Raji (cell line): ENCODE data around the gene MSI2.

Experiments used
- POLR2A ChIP-seq: IDR thresholded peaks from 2 replicates; pipeline ENCODE4 v1.6.1; 2011; ENCODE audit warnings: low read depth, low read length, control low read depth; ENCODE audit not compliant: insufficient read depth

MSI2 gene

DNA sequence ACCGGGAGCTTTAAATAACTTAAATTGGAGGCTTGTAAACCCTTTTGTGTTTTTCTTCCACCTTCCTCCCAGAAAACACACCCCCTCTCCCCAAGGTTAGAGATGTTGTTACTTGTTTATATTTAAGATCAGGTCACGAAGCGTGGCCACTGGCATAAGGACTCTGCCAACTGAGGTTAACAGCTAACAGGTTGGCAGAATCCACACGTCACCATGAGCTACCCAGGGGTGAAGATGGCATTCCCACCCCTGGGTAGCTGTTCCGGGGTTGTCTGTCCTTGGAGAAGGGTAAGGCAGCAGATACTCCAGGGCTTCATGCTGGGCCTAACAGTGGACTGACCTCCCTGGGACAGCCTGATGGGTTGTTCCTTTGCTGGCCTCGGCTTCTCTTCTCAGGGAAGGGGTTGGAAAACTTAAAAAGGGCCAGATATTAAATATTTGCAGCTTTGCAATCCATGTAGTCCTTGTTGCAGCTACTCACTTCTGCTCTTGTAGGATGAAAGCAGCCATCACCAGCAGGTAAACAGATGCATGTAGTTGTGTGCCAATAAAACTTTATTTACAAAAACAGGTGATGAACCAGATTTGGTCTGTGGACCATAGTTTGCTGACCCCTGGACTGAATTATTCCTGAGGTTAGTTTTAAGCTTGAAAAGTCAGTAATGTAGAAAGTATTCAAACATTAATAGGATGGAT lies 148.6 kb downstream of the MSI2 start:
- TF ChIP-seq POLR2A: no peak

DNA sequence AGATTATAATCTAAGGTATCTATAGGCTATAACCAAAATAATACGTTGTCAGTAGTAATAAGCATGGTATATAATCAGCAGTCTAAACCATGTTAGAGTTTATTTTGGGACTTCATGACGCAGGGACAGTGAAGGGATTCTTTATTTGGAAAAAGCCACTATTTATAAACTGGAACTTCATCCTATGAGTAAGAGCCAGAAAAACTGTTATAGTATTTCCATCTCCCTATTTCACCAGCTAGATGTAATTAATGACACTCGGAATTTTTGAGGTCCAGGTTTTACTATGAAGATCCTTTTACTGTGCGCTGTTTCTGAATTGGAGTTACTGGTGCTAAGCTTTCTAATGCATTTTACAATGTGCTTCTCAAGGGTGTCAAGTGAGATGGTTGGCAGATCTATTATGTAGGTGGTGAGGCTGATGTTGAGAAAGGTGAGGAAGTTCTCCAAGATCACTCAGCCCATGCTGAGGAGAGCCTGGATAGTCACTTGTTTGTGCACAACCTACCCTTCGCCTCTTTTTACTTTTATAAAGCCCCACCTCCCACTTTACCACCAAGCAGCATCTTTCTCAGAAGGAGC lies 149.3 kb downstream of the MSI2 start:
- no peak for TF ChIP-seq POLR2A

DNA sequence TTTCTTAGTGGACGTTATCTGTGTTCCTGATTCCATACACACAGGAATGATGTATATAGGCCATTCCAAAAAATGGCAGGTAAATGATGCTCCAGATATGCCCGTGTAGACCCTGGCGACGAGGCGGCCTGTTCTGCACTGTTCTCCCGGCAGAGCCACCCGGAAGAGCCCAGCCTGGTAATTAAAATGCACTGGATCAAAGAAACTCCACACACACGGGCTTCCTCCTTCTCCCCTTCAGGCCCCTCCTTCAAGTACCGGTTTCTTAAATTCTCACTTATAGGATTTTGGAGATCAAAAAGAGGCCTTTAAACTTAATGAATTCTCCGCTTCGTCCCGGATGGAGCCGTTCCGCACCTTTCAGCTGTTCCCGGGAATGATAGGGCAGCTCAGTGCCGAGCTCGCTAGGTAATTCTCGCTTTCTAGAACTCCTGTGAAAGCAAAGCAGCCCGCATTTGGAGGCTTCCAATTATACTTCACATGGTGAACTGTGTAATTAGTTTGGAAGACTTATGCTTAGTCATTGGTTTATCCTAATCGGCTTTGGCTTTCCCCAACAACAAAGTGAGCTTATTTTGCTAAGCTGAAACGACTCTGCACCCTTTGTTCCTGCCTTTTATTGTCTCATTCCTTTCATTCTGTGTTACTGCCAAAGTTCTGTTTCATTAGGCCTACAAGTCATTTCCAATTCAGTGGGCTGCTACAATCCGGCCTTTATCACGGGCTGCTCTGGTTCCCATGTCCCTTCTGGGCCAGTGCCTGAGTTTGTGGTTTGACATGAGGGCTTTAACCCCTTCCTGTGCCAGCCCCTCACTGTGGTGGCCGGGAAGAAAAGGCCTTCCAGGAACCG lies 150.0 kb downstream of the MSI2 start:
- no peak for TF ChIP-seq POLR2A

DNA sequence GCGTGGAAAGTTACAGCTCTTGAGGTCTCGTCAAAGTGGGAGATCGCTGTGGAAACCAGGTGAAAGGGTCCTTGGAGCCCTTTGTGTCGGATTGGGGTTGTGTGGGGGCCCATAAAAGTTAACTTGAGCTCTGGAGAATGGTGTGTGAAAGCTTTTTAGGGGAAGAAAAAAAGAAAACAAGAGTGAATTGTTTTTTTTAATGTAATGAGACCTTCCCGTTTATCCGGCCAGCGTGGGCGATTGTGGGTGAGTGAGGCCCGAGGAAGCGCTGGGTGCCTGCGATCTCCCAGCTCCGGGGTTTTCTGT lies 150.6 kb downstream of the MSI2 start:
- no peak for TF ChIP-seq POLR2A

DNA sequence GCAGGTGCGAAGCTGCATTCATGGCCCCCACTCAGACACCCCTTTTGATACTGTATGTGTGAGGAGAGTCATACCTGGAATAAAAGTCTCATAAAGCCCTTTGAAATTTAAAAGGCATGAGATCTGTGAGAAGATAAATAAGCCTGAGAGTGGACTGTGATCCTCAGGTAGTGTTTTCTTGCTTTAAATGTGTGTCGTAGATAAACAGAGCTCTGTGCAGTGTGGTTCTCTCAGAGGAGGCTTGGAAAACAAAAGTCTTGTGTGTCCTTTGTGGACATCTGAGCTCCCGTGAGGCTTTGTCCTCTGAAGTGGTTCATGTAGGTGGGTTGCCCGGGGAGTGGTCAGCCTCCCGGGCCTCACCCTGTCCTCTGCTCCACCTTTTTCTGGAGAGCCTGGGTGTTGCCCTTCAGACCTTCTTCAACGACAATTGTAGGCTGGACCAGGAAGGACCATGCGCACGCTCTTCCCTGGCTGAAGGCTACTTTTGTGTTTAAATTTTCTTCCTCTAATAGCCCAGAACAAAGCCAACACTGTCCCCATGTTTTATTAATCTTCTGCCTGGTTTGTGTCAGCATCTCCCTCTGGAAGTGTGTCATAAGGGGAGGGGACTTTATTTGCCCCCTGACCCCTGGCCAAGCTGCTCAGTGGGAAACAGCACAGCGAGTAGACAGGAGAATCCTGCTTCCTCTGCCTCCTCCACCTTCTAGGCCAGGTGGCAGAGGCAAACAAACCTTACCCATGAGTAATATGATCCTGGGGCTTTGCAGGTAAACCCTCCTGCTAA lies 151.2 kb downstream of the MSI2 start:
- TF ChIP-seq POLR2A: no peak

DNA sequence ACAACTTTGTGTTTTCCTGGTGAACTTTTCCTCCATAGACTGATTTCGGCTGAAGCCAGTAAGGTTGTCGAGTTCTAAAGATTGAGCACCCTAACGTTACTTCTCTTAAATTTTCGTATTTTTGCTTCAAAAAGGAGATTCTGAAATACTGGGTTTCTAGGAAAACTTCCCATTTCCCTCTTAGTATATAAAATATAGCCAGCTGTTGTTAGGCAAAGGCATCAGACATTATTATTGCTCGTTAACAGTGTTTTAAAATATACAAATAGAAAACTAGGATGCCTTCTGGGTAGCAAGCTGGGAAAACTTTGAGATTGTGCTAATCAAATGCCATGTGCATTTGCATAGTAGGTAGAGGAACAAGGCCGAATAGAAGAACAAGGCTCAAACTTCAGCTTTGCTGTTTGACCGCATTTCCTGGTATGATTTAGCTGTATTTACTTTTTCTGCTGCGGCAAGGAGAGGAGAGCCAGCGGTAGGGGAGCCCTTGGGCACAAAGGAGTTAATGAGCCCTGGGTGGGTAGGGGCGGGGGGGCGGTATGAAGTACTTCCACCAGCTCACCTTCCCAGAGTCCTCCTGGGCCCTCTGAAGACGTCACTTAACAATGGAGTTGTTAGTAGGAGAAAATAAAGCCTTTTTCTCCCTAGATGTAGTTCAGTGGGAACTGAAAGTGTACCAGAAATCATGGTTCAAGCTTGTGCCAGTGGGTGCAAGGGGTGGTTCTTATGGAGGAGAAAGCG lies 151.9 kb downstream of the MSI2 start:
- TF ChIP-seq POLR2A: no peak

DNA sequence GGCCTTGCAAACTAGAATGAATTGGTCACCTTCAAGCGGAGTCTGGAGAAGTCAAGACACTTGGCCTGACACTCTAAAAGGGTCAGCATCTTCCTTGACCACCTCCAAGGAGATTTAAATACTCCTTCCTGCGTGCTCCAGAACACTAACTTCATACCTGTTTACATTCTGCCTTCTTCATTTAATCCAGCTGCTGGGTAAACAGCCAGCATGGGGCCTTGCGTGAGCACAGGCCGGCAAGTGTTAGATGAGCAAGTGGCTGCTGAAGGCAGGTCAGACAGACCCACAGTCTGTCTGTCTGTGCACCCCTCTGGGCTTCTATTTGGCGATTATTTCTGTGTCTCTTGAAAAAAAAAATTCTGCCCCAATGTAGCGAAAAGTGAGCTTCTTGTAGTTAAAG lies 153.8 kb downstream of the MSI2 start:
- no peak for TF ChIP-seq POLR2A

DNA sequence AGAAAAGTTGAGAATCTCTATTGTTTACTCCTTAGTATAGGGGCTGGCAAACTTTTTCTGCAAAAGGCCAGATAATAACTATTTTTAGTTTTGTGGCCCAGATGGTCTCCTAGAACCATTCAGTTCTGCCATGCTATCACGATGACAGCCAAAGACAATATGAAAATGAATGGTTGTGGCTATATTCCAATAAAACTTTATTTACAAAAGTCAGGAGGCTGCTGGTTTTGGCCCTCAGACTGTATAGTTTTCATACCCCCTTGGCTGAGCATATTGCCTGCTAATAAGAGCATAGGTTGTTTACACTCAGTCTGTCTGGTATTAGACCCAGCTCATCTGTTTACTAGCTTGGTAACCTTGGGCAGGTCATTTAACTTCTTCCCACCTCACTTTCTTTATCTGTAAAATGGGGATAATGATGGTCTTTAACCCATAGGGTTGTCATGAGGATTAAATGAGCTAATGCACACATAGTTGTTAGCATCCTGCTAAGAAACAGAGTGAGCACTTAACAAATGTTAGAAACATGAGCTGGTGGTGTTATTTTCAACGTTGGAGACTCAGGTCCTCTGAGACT lies 156.3 kb downstream of the MSI2 start:
- no peak for TF ChIP-seq POLR2A

DNA sequence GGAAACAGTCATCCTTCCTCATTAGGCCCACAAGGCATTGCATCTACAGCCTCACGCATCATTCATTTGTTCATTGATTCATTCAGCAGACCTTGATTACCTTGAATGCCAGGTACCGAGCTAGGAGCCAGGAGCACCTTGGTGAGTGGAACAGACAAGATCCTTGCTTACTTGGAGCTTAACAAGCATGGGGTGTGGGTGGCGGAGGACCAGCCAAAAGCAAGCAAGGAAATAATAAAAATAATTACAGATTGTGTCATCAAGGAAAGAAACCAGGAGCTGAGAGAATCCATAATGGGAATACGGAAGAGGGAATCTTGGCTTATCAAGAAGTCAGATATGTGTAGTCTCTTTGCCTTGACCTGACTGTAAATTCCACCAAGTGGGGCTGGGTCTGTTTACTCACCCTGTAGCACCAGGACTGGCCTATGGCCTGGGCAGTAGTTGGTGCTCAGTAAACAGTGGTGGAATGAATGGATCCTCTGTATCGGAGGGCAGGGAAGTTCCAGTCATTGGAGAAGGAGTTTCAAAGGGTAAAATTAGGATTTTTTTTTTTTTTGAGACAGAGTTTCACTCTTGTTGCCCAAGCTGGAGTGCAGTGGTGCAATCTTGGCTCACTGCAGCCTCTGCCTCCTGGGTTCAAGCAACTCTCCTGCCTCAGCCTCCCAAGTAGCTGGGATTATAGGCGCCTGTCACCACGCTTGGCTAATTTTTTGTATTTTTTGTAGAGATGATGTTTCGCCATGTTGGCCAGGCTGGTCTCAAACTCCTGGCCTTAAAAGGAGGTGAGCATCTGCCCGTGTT lies 157.7 kb downstream of the MSI2 start:
- TF ChIP-seq POLR2A: no peak

DNA sequence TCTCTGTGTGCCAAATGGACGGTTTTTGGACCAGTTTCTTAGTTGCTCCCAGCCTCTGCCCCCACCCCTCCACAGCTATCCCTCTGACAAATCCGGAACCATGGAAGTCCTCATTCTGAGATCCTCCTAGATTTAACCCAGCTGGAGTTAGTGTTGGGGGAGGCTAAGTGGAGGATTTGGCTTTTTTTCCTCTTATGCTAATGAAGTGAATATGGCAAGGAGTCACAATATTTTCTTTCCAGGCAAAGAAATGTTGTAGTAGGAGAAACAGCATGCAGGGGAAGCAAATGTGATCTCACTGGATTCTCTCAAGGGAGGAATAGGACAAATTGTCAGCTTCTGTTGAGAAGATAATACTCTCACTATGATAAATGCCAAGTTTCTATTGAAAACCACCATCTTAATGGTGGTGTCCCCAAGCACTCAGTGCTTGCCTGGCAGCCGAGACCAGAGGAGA lies 159.5 kb downstream of the MSI2 start:
- TF ChIP-seq POLR2A: no peak

DNA sequence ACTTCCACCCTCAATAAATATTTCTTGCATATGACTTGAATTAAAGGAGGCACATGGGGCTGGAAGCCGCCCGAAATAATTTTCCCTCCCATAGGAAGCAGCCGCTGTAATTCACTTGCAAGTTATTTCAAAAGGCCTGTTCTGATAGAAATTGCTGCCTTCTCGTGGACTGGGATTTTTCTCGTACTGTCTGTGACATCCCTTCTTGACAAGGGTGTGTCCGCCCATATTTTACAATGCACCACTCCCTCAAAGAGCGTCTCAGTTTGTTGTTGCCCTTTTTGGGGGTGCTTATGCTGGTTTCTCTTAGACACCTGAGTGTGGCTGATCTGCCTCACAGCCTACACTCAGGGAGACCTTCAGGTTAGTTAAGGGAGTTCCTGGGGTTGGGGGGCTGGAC lies 160.0 kb downstream of the MSI2 start:
- no peak for TF ChIP-seq POLR2A

DNA sequence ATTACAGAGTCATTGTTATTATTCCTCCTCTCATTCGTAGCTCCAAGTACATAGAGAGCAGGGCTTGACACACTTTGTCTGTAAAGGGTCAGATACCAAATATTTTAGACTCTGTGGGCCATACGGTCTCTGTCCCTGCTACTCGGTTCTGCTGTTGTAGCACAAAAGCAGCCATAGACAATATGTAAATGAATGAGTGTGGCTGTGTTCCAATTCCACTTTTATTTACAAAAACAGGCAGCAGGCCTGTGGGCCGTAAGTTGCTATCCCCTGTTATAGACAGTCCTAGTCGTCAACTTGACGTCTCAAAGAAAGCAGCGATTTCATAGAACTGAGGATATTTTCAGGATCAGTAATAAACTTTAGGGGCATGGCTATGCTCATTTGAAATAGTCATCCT lies 161.6 kb downstream of the MSI2 start:
- TF ChIP-seq POLR2A: no peak

DNA sequence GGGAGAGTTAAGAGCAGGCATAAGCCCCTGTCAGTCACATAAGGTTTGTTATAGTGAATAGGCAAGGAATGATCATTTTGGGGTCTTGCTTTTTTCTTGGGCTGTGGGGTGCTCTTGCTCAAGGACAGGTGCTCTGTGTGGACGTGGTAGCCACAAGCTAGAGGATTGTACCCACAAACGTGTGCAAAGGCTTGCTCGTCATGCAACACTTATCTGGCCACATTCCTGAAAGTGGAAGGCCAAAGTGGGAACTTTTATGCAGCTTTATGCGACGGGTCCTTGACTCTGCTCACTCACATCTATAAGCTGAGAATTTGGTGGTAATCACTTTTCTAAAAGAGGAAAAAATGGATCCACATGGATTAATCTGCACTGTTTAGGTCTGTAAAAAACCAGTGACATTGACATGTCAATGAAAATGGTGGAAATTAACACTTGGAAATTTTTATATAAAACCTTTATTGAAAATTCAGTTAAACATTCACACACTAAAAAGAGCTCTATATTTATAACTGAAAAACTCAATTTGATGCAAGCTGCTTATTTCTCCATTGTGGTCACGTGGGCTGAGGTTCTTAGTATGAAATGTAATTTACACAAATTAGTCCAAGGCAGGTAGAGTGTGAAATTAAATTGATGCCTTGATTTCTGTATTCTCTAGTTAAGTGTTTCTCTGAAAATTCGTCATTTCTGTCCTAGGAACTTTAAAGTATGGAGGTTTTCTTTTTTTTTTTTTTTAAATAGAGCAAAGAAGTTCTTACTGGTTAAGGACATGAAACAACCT lies 162.3 kb downstream of the MSI2 start:
- no peak for TF ChIP-seq POLR2A
